HG03108 (cell line): ENCODE data around the gene NUDT22.

ENCODE experiments used
- ATAC-seq: cut with Tn5 transposase; IDR thresholded peaks from one replicate; pipeline ENCODE4 v1.9.1; 2021; ENCODE audit warnings: moderate library complexity; ENCODE audit not compliant: unreplicated experiment

Gene NUDT22

GRCh38 chr11:64253043-64253442 is 27.0 kb downstream of the NUDT22 start:
- no peak for ATAC-seq

GRCh38 chr11:64253481-64253880 is 27.4 kb downstream of the NUDT22 start:
- ATAC-seq, result no peak

- no peak for ATAC-seq
These were observed 28.3 kb downstream of the NUDT22 start for GRCh38 chr11:64254326-64254725.

- no peak for ATAC-seq
These were observed 29.4 kb downstream of the NUDT22 start for GRCh38 chr11:64255135-64256128.

GRCh38 chr11:64256300-64256699 is 30.2 kb downstream of the NUDT22 start:
- ATAC-seq, result no peak

GRCh38 chr11:64258356-64258755 is 32.3 kb downstream of the NUDT22 start:
- ATAC-seq, result no peak

DNA sequence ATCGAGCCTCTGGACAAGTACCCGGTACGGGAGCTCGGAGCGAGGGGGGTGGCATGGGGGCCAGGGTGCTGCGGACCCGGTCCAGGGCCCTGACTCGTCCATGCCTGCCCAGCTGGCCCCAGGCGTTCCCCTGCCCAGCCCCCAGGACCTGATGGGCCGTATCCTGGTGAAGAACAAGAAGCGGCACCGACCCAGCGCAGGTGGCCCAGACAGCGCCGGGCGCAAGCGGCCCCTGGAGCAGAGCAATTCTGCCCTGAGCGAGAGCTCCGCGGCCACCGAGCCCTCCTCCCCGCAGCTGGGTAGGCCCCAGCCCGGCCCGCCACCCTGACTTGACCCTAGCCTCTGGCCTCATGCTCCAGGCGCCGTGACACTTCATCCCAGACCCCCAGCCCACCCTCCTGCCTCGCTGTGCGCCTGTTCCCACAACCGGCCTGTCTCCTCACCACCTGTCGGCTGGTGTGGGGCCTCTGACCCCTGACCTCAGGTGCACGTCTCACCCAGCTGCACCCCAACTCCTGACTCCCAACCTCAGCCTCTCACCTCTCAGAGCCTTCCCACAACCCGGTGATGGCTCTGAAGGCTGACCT is 33.0 kb downstream of the NUDT22 start:
- ATAC-seq, result no peak

- ATAC-seq, result no peak
These were observed 33.5 kb downstream of the NUDT22 start for GRCh38 chr11:64259533-64260067.

- no peak for ATAC-seq
These were observed 34.2 kb downstream of the NUDT22 start for GRCh38 chr11:64260147-64260708.

GRCh38 chr11:64261556-64262080 is 35.5 kb downstream of the NUDT22 start:
- ATAC-seq, result no peak

GRCh38 chr11:64262271-64263002 is 36.4 kb downstream of the NUDT22 start:
- ATAC-seq, result no peak

DNA sequence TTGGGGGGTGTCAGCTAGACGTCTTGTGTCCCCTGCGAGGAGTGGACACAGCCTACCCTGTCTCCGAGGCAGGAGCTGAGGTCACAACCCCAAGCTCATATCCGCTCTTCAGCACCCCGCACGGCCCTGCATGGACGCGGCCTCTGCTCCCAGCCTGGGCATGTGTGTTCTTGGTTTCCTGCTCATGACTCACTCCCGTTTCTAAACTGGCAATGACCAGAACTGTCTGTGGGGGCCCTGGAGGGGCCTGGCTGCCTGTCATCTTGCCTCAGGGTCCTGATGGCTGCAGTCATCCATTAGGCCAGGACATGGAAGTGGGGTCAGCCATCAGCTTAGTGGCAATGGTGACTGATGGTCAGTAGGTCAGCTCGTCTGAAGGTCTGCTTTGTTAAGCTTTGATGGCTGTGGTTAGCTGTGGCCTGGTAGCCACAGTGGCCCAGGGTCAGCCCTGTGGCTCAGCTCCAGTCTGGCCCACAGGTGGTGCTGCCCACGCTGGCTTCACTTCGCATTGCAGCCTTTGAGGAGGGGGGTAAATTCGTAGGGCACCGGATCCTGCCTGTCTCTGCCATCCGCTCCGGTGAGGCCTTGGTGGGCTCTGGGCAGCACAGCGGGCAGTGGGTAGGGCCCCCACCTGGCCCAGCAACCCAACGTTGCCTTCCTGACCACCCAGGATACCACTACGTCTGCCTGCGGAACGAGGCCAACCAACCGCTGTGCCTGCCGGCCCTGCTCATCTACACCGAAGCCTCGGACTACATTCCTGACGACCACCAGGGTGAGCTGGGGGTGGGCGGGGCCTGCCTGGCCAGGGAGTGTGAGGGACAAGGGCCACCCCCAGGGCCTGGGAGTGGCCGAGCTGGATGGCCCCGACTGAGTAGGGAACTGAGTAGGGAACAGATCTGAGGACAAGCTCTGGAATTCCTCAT is 37.2 kb downstream of the NUDT22 start:
- ATAC-seq, result no peak

DNA sequence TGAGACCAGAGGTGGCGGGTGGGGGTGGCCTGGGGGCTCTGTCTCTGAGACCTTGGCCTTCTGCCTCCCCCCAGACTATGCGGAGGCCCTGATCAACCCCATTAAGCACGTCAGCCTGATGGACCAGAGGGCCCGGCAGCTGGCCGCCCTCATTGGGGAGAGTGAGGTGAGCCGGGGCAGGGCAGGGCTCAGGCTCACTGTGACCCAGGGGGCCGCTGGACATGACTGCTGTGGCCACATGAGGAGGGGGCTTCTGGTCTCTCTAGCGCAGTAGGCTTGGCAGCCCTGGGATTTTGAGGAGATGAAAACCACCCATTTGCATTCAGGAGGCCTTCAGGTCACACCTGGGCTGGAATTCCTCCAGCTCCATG is 37.9 kb downstream of the NUDT22 start:
- no peak for ATAC-seq

- ATAC-seq, result no peak
These were observed 38.3 kb downstream of the NUDT22 start for GRCh38 chr11:64264371-64264852.

DNA sequence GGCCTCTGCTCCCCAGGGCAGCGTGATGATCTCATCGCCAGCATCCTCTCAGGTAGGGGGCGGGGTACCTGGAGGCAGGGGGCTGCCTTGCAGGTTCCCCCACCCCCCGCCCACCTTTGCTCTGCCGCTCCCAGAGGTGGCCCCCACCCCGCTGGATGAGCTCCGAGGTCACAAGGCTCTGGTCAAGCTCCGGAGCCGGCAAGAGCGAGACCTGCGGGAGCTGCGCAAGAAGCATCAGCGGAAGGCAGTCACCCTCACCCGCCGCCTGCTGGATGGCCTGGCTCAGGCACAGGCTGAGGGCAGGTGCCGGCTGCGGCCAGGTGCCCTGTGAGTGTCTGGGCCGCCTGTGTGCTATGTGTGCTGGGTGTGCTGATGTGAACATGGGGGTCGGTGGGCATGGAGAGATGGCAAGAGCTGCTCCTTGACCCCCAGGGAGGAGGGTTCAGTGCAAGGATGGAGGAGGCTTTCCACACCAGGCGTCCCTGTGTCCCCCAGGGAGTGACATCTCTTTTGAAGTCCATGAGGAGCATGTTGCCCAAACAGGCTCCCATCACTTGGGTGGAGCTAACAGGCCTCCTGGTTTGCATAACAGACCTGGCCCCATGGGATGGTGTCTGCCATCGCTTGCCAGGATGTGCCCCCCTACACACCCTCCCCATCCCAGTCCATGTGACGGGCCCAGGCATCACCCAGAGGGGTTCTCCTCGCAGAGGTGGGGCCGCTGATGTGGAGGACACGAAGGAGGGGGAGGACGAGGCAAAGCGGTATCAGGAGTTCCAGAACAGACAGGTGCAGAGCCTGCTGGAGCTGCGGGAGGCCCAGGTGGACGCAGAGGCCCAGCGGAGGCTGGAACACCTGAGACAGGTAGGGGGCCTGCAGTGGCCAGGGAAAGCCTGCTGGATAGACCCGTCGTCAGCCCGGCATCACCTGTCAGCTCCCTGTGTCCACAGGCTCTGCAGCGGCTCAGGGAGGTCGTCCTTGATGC is 39.4 kb downstream of the NUDT22 start:
- no peak for ATAC-seq

DNA sequence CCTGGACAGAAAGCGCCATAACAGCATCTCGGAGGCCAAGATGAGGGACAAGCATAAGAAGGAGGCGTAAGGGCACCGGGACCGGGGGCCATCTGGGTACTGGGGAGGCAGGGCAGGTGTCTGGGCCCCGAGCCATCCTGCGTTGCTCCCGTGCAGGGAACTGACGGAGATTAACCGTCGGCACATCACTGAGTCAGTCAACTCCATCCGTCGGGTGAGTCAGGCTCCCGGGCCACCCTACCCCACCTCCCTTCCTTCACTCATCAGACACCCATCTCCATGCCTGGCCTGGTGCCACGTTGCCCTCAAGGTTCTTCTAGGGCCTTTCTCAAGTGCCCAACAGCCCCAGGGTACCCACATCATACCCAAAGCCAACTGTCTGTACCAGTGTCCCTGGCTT is 40.3 kb downstream of the NUDT22 start:
- ATAC-seq, result no peak

- no peak for ATAC-seq
These were observed 41.3 kb downstream of the NUDT22 start for GRCh38 chr11:64267207-64267945.
